Mesenchymal stem cell (in vitro differentiated cells and primary cell): Measurements from ENCODE around the gene SYNE1.

ENCODE experiments used
- DNase-seq: peaks from one replicate; pipeline ENCODE4 v3.0.0-alpha.2; 2013
- H2AFZ ChIP-seq: one replicate; pipeline ENCODE4 v1.6.1; 2013; ENCODE audit warnings: low read depth, mild to moderate bottlenecking, control low read depth, inconsistent platforms, low read length, moderate library complexity
- H2AK5ac ChIP-seq: 2 replicates; pipeline ENCODE4 v1.6.1; 2013; ENCODE audit warnings: low read length, moderate library complexity, mild to moderate bottlenecking, inconsistent platforms; ENCODE audit not compliant: severe bottlenecking
- H2BK120ac ChIP-seq: one replicate; pipeline ENCODE4 v1.6.1; 2013; ENCODE audit warnings: low read depth, mild to moderate bottlenecking, inconsistent platforms, low read length, moderate library complexity
- H2BK12ac ChIP-seq, 2 experiments: one replicate each; pipeline ENCODE4 v1.6.1; 2013; ENCODE audit warnings: inconsistent platforms in 2 of 2, low read length in 2 of 2, mild to moderate bottlenecking in 2 of 2, moderate library complexity in 2 of 2, control low read depth in 1 of 2
- H2BK15ac ChIP-seq: one replicate; pipeline ENCODE4 v1.6.1; 2013; ENCODE audit warnings: mild to moderate bottlenecking, low read depth, inconsistent platforms; ENCODE audit not compliant: poor library complexity, severe bottlenecking
- H2BK5ac ChIP-seq: 2 replicates; pipeline ENCODE4 v1.6.1; 2013; ENCODE audit warnings: low read depth, mild to moderate bottlenecking, low read length, control low read depth, inconsistent platforms; ENCODE audit not compliant: poor library complexity, severe bottlenecking
- H3K14ac ChIP-seq, 2 experiments: one replicate each; pipeline ENCODE4 v1.6.1; 2013; ENCODE audit warnings: inconsistent platforms in 2 of 2, low read length in 2 of 2, control low read depth in 1 of 2, mild to moderate bottlenecking in 1 of 2, moderate library complexity in 1 of 2
- H3K18ac ChIP-seq, 2 experiments: one replicate each; pipeline ENCODE4 v1.6.1; 2013; ENCODE audit warnings: inconsistent platforms in 2 of 2, low read length in 2 of 2, control low read depth in 1 of 2, low read depth in 1 of 2, mild to moderate bottlenecking in 1 of 2
- H3K23ac ChIP-seq, 2 experiments: one replicate each; pipeline ENCODE4 v1.6.1; 2013; ENCODE audit warnings: inconsistent platforms in 2 of 2, low read length in 2 of 2, mild to moderate bottlenecking in 2 of 2, moderate library complexity in 2 of 2, control low read depth in 1 of 2
- H3K27ac ChIP-seq: 2 replicates; pipeline ENCODE4 v1.5.1; 2013; ENCODE audit warnings: mild to moderate bottlenecking, moderate library complexity, low read length, control low read depth, inconsistent platforms; ENCODE audit not compliant: poor library complexity, severe bottlenecking
- H3K27me3 ChIP-seq, 2 experiments: 2 replicates each; pipeline versions ENCODE4 v1.6.1 to v1.7.0; 2013; ENCODE audit warnings: low read length in 2 of 2, mild to moderate bottlenecking in 2 of 2, moderate library complexity in 2 of 2, control low read depth in 1 of 2, inconsistent platforms in 1 of 2; ENCODE audit not compliant: control insufficient read depth in 1 of 2, insufficient read depth in 1 of 2
- H3K36me3 ChIP-seq, 2 experiments: 2 replicates each; pipeline versions ENCODE4 v1.6.1 to v1.7.0; 2013; ENCODE audit warnings: low read length in 2 of 2, control low read depth in 1 of 2, inconsistent platforms in 1 of 2, low read depth in 1 of 2, mild to moderate bottlenecking in 1 of 2; ENCODE audit not compliant: insufficient read depth in 2 of 2, control insufficient read depth in 1 of 2
- H3K4ac ChIP-seq, 2 experiments: one replicate each; pipeline ENCODE4 v1.6.1; 2013; ENCODE audit warnings: inconsistent platforms in 2 of 2, low read length in 2 of 2, mild to moderate bottlenecking in 2 of 2, moderate library complexity in 2 of 2, control low read depth in 1 of 2, low read depth in 1 of 2
- H3K4me1 ChIP-seq: 2 replicates; pipeline ENCODE4 v1.6.1; 2013; ENCODE audit warnings: low read depth, low read length, control low read depth; ENCODE audit not compliant: control insufficient read depth, insufficient read depth
- H3K4me2 ChIP-seq: 2 replicates; pipeline ENCODE4 v1.6.1; 2013; ENCODE audit warnings: low read length, mild to moderate bottlenecking, inconsistent platforms; ENCODE audit not compliant: poor library complexity, severe bottlenecking
- H3K4me3 ChIP-seq, 2 experiments: 2 replicates each; pipeline versions ENCODE4 v1.5.1 to v1.7.0; 2013; ENCODE audit warnings: low read length in 2 of 2, mild to moderate bottlenecking in 2 of 2, control low read depth in 1 of 2, low read depth in 1 of 2; ENCODE audit not compliant: insufficient read depth in 1 of 2
- H3K79me1 ChIP-seq: replicated peaks from 2 replicates; pipeline ENCODE4 v1.6.1; 2013; ENCODE audit warnings: mild to moderate bottlenecking, control low read depth, low read length, inconsistent platforms; ENCODE audit not compliant: poor library complexity, severe bottlenecking
- H3K9ac ChIP-seq: 2 replicates; pipeline ENCODE4 v1.7.0; 2013; ENCODE audit warnings: mild to moderate bottlenecking, low read length, moderate library complexity
- H3K9me3 ChIP-seq: 2 replicates; pipeline ENCODE4 v1.7.0; 2013; ENCODE audit warnings: mild to moderate bottlenecking, low read length; ENCODE audit not compliant: control insufficient read depth
- H4K8ac ChIP-seq: one replicate; pipeline ENCODE4 v1.6.1; 2013; ENCODE audit warnings: inconsistent platforms, mild to moderate bottlenecking, low read length, moderate library complexity
- H4K91ac ChIP-seq: one replicate; pipeline ENCODE4 v1.6.1; 2013; ENCODE audit warnings: mild to moderate bottlenecking, low read length, inconsistent platforms
- WGBS: methylation state at CpG from one replicate; pipeline ENCODE4 v1.1.7; 2013; ENCODE audit warnings: mixed read lengths; 5-methylcytosine and 5-hydroxymethylcytosine counted together

The SYNE1 gene

DNA sequence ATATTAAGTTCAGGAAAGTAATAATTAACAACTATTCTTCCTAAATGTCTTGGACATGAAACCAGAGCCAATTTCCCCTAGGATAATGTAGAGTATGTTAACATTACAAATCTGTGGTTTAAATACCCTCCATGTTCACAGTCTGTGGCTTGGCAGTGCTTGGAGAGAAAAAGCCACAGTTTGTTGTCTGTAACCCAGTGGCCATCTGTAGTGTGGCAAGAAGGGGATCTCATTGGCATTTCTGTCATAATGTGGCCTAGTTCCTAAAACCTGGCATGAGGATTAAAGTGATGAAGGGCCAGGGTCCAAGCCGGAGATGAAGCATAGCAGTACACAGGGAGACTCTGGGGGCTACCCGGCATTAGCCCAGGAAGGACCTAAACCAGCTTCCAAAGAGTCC lies 31.2 kb downstream of the SYNE1 start:
- no peaks in the 10 kb centered on the region for H3K36me3 ChIP-seq
- no peak overlapping the region for H4K91ac ChIP-seq
- no peak overlapping the region for H3K4ac ChIP-seq
- H3K27ac ChIP-seq, result no peak overlapping the region
- H3K79me1 ChIP-seq, result no peaks in the 10 kb centered on the region
- no peak overlapping the region for H2BK12ac ChIP-seq
- H3K4me1 ChIP-seq, result no peaks in the 10 kb centered on the region
- no peak overlapping the region for H3K23ac ChIP-seq
- H4K8ac ChIP-seq, result no peak overlapping the region
- no peak overlapping the region for H3K14ac ChIP-seq
- H2BK15ac ChIP-seq, result no peak overlapping the region
- H2BK5ac ChIP-seq, result no peak overlapping the region
- no peak overlapping the region for H3K4me3 ChIP-seq
- no peak overlapping the region for H2AFZ ChIP-seq
- no peaks in the 10 kb centered on the region for H3K9me3 ChIP-seq
- no peak overlapping the region for H2AK5ac ChIP-seq
- no peak for DNase-seq
- 94% methylated on average over 2 of the region's 2 CpGs for WGBS
- H3K27me3 ChIP-seq, result no peaks in the 10 kb centered on the region
- H2BK120ac ChIP-seq, result no peak overlapping the region
- no peak overlapping the region for H3K4me2 ChIP-seq
- H3K18ac ChIP-seq, result no peak overlapping the region
- H3K9ac ChIP-seq, result no peak overlapping the region

DNA sequence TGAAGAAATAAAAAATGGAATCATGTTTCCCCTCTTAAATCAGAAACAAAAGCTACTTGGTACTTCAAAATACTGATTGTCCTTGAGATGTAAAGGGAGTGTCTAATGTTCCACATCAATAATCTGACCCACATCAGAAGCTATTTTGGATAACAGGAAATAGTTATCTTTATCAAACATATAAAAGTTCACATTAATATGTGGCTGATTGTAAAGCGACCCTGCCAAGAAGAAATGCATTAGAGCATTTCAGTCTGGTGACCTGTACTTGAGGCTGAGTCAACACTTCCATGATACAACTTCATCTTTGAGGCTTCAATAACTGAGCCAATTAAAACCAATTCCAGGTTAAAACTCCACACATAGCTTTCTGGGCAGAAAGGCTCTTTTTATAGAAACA lies 31.8 kb downstream of the SYNE1 start:
- Histone ChIP-seq H3K9ac (no peak overlapping the region), H2BK15ac (no peak overlapping the region), H2BK120ac (no peak overlapping the region), H3K4me2 (no peak overlapping the region), H3K23ac (no peak overlapping the region), H3K27ac (no peak overlapping the region), H3K36me3 (no peaks in the 10 kb centered on the region), H2BK12ac (no peak overlapping the region), H2BK5ac (no peak overlapping the region), H3K4ac (no peak overlapping the region), H3K27me3 (no peaks in the 10 kb centered on the region), H3K9me3 (no peaks in the 10 kb centered on the region), H4K8ac (no peak overlapping the region), H3K4me3 (no peak overlapping the region), H2AFZ (no peak overlapping the region), H3K79me1 (no peaks in the 10 kb centered on the region), H2AK5ac (no peak overlapping the region), H3K14ac (no peak overlapping the region), H4K91ac (no peak overlapping the region), H3K4me1 (no peaks in the 10 kb centered on the region), H3K18ac (no peak overlapping the region)
- DNase-seq, result no peak
- WGBS, result 78% methylated on average over 1 of the region's 1 CpG

DNA sequence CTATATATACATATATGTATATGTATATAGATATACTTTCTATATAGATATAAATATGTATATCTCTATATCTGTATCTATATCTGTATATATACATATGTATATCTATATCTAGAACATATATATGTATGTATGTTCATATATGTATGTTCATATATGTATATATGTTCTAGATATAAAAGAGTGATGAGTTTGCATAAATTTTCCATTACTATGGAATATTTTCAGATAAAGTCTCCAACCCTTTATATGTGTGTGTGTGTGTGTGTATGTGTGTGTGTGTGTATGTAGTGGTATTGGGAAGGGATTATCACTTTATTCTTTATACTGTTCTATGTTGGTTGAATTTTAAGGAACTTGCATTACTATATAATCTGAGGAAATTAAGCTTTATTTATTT lies 33.3 kb downstream of the SYNE1 start:
- H4K91ac ChIP-seq, result no peak overlapping the region

DNA sequence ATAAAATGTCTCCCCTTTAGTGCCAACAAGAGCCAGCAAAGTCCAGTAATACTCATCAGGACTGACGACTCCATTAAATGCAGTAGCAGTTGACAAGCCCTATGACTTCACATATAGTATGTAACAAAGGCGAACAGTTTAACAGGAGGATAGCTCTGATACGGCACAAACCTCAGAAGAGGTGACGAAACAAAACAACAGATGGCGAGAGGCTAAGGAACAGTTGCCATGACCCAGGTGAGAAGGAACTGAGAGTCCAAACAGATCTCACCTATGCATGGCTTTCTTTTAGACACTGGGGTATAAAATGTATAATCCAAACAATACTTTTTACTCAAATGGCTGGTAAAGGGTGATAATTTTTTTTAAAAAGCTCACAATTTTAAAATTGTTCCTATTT lies 37.1 kb downstream of the SYNE1 start:
- H3K14ac ChIP-seq, result no peak overlapping the region
- H3K79me1 ChIP-seq, result no peaks in the 10 kb centered on the region
- H3K27me3 ChIP-seq, result no peaks in the 10 kb centered on the region
- no peaks in the 10 kb centered on the region for H3K4me1 ChIP-seq
- no peak overlapping the region for H3K4ac ChIP-seq
- no peaks in the 10 kb centered on the region for H3K36me3 ChIP-seq
- H2BK120ac ChIP-seq, result no peak overlapping the region
- H2AFZ ChIP-seq, result no peak overlapping the region
- H3K23ac ChIP-seq, result no peak overlapping the region
- no peak for DNase-seq
- no peak overlapping the region for H4K91ac ChIP-seq
- no peak overlapping the region for H3K27ac ChIP-seq
- H3K9ac ChIP-seq, result no peak overlapping the region
- H3K18ac ChIP-seq, result no peak overlapping the region
- no peak overlapping the region for H4K8ac ChIP-seq
- H3K4me3 ChIP-seq, result no peak overlapping the region
- H2AK5ac ChIP-seq, result no peak overlapping the region
- 95% methylated on average over 5 of the region's 5 CpGs for WGBS
- H3K9me3 ChIP-seq, result no peaks in the 10 kb centered on the region
- no peak overlapping the region for H2BK15ac ChIP-seq
- no peak overlapping the region for H2BK5ac ChIP-seq
- H3K4me2 ChIP-seq, result no peak overlapping the region
- no peak overlapping the region for H2BK12ac ChIP-seq

More for the DNA sequence above, 33.3 kb downstream of the SYNE1 start:
- Histone ChIP-seq H3K9ac (no peak overlapping the region), H3K4ac (no peak overlapping the region), H3K9me3 (no peaks in the 10 kb centered on the region), H3K79me1 (no peaks in the 10 kb centered on the region), H3K4me1 (no peaks in the 10 kb centered on the region), H2BK15ac (no peak overlapping the region), H3K4me3 (no peak overlapping the region), H2BK120ac (no peak overlapping the region), H3K36me3 (no peaks in the 10 kb centered on the region), H3K14ac (no peak overlapping the region), H2AFZ (no peak overlapping the region), H3K18ac (no peak overlapping the region), H2AK5ac (no peak overlapping the region), H3K27ac (no peak overlapping the region), H2BK5ac (no peak overlapping the region), H2BK12ac (no peak overlapping the region), H4K8ac (no peak overlapping the region), H3K4me2 (no peak overlapping the region), H3K27me3 (no peaks in the 10 kb centered on the region), H3K23ac (no peak overlapping the region)
- no peak for DNase-seq
